Ascending aorta (tissue), 2 donors: ENCODE results near the gene ELOVL6. TPM values are rescaled to one million over a fixed set of nuclear protein-coding genes. Genes with fewer than 3 reads are reported as not detected.
"Not testable (repeated sequence)": the region's sequence is repeated elsewhere in the genome, so short reads cannot be mapped to it uniquely, and the experiment has no call there.

Source experiments
- DNase-seq, 2 donors: peaks; one replicate each; pipeline ENCODE4 v3.0.0-alpha.2; 2019; ENCODE audit warnings: low spot score in 2 of 2
- H3K27ac ChIP-seq, 2 donors: fragments of 200-600 bp; sonication (generic); one replicate each; pipeline ENCODE4 v1.5.1; 2016 to 2017; ENCODE audit warnings: mild to moderate bottlenecking in 1 of 2
- H3K27me3 ChIP-seq: fragments of 200-600 bp; sonication (generic); one replicate; pipeline ENCODE4 v1.5.1; 2017
- H3K36me3 ChIP-seq, 2 donors: fragments of 200-600 bp; sonication (generic); one replicate each; pipeline ENCODE4 v1.5.1; 2016
- H3K4me1 ChIP-seq, 2 donors: fragments of 200-600 bp; sonication (generic); one replicate each; pipeline ENCODE4 v1.5.1; 2016 to 2017; ENCODE audit warnings: mild to moderate bottlenecking in 1 of 2
- H3K4me3 ChIP-seq, 2 donors: fragments of 200-600 bp; sonication (generic); one replicate each; pipeline ENCODE4 v1.5.1; 2016 to 2017; ENCODE audit warnings: mild to moderate bottlenecking in 1 of 2
- H3K9me3 ChIP-seq, 2 donors: fragments of 200-600 bp; sonication (generic); one replicate each; pipeline ENCODE4 v1.5.1; 2016
- CTCF ChIP-seq, 3 experiments: fragments of 200-600 bp in 2 of 3; fragments of 450-650 bp in 1 of 3; sonication (generic) in 2 of 3; IDR thresholded peaks; one replicate each; pipeline ENCODE4 v1.5.1; 2016 to 2019; ENCODE audit warnings: antibody characterized with exemption in 3 of 3, mild to moderate bottlenecking in 1 of 3, moderate library complexity in 1 of 3
- intact Hi-C: fragments of 100-400 bp; cut with DNase I; formaldehyde crosslinking; loops from one replicate; pipeline ENCODE4 v1.15.1; 2023
- total RNA-seq: library from RNA; depleted of rRNA; stranded (reverse); fragments of >200 nt; gene quantifications from one replicate; pipeline ENCODE4 v1.1.0, GENCODE V29; 2016

The ELOVL6 gene
- total RNA-seq, 1 donor from 2014 or later = 0.64 TPM

DNA sequence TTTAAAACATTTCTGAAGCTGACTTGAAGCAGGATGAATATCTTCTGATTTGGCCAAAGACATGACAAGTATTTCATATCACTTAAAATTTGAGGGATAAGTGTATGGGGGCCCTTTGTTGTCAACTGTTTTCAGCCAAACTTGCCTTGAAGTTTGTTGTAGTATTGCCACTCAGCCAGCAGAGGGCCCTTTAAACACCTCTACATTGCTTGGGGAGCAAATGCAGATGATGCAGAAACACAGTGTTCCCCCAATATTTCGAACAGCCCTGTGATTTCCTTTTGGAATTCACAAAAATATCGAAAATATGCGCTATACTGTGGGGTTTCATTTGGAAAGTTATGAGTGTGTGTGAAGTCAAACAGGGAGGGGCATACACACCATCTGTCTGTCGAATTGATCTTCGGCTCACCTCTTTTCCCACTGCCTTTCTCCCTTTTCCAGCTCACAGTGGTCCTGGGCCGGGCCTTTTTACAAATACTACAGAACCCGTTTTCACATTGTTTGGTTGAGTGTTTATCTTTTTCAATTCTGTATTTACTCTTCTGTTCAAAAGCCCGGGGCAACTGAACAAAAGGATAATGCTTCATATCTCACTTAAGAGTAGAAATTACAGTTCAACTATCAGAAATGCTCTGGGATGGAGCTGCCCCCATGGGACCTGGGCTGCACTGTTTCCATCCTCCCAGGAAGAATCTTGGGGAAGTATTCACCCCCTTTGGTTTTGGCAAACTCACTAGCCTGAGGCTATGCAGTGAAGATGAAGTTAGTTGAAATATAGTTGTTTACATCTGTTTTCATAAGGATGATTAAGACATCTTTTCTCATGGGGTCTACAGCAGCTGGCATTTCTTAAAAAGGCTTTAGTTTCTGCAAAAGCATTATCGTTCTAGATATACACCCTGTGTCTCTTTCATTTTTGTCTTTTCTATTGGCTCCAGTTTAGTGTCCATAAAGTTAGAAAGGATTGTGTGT is 148.2 kb downstream of the ELOVL6 start:
- Histone ChIP-seq H3K27me3 (no peaks in the 10 kb centered on the region), H3K4me1 (no peaks in the 10 kb centered on the region), H3K27ac (no peak overlapping the region), H3K36me3 (no peaks in the 10 kb centered on the region), H3K9me3 (no peaks in the 10 kb centered on the region), H3K4me3 (no peak overlapping the region)
- no peak for DNase-seq
- TF ChIP-seq CTCF (IDR thresholded peaks at IDR 0.05) = peak; percentile 40 to 71 (median 63)
- intact Hi-C loops = loop anchor here (2.0 to 5.0 kb wide), 3 partner anchors 147 to 462 kb away; partner anchors contain the start of gene ELOVL6

GRCh38 chr4:110046588-110047049 is 151.8 kb downstream of the ELOVL6 start:
- Histone ChIP-seq H3K4me3 (no peak overlapping the region), H3K27me3 (no peaks in the 10 kb centered on the region), H3K9me3 (no peaks in the 10 kb centered on the region), H3K27ac (no peak overlapping the region), H3K4me1 (peaks cover 0 to 2% of the 10 kb centered on the region in 2 donors), H3K36me3 (no peaks in the 10 kb centered on the region)
- no peak for DNase-seq
- no peak for TF ChIP-seq CTCF (IDR thresholded peaks at IDR 0.05)
- intact Hi-C loops = no loop called here

DNA sequence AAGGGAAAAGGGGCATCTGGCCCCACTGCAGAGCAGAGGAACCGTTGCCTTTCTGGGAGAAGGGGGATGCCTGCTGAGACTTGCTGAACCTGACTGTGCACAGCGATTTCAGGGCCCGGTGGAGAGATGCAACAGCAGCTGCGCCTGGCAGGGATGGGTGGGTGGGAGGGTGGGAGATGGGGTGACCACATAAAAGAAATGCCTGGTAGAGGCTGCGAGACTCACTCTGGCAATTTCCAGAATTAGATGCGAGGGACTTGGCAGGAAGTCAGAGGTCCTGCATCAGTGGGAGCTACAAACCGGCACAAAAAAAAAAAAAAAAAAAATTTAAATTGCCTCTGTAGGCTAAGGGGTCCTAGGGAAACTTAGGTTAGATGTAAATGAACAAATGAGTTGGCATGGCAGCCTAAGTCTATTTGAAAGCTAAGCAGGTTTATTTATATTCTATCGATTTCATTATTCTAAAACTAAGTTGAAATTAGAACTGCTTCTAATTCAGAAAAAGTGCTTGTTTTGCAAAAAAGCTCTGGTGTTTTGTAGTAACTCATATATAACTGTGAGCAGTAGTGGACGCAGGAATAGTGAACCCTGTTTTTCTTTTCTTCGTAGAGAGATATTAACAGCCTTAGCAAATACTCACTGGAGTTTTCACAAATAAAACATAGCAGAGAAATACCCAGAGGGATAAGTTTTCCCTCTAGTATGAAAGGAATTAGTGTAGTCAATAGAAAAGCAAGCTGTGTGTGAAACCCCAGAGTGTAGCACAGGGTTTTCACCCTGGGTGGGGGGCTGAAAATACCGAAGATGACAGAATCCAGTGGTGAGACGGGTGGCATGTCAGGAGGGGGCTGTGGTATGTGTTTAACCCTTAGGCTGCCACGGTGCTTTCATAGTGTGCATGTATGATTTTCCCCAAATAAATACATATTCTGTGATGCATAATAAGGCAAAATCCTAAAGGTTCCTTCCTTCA is 155.6 kb downstream of the ELOVL6 start:
- H3K4me3 ChIP-seq = no peak overlapping the region
- intact Hi-C loops = no loop called here
- H3K27me3 ChIP-seq = no peaks in the 10 kb centered on the region
- H3K9me3 ChIP-seq = no peaks in the 10 kb centered on the region
- no peak for TF ChIP-seq CTCF (IDR thresholded peaks at IDR 0.05)
- no peak overlapping the region for H3K27ac ChIP-seq
- no peaks in the 10 kb centered on the region for H3K36me3 ChIP-seq
- no peak for DNase-seq
- peaks cover 0 to 2% of the 10 kb centered on the region in 2 donors for H3K4me1 ChIP-seq

- peaks cover 0 to 2% of the 10 kb centered on the region in 2 donors for H3K4me1 ChIP-seq
- no peak overlapping the region for H3K27ac ChIP-seq
- intact Hi-C loops = no loop called here
- TF ChIP-seq CTCF (IDR thresholded peaks at IDR 0.05) = no peak
- H3K36me3 ChIP-seq = no peaks in the 10 kb centered on the region
- no peaks in the 10 kb centered on the region for H3K27me3 ChIP-seq
- no peaks in the 10 kb centered on the region for H3K9me3 ChIP-seq
- no peak overlapping the region for H3K4me3 ChIP-seq
- DNase-seq = no peak
Observed at GRCh38 chr4:110041735-110042134, 156.7 kb downstream of the ELOVL6 start.

DNA sequence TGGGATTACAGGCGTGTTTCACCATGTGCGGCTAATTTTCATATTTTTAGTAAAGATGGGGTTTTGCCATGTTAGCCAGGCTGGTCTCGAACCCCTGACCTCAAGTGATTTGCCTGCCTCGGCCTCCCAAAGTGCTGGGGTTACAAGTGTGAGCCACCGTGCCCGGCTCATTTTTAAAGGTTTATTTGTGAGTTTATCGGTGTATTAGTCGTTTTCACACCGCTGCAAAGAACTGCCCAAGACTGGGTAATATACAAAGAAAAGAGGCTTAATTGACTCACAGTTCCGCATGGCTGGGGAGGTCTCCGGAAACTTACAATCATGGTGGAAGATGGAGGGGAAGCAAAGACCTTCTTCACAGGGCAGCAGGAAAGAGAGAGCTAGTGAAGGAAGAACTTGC is 159.3 kb downstream of the ELOVL6 start:
- H3K4me3 ChIP-seq, intact Hi-C loops, DNase-seq: not testable (repeated sequence)

More for the DNA sequence above, 159.3 kb downstream of the ELOVL6 start:
- H3K9me3 ChIP-seq, H3K27me3 ChIP-seq, H3K27ac ChIP-seq, H3K36me3 ChIP-seq, H3K4me1 ChIP-seq: not testable (repeated sequence)
